Measurements from ENCODE around the gene CABP1.

DNA sequence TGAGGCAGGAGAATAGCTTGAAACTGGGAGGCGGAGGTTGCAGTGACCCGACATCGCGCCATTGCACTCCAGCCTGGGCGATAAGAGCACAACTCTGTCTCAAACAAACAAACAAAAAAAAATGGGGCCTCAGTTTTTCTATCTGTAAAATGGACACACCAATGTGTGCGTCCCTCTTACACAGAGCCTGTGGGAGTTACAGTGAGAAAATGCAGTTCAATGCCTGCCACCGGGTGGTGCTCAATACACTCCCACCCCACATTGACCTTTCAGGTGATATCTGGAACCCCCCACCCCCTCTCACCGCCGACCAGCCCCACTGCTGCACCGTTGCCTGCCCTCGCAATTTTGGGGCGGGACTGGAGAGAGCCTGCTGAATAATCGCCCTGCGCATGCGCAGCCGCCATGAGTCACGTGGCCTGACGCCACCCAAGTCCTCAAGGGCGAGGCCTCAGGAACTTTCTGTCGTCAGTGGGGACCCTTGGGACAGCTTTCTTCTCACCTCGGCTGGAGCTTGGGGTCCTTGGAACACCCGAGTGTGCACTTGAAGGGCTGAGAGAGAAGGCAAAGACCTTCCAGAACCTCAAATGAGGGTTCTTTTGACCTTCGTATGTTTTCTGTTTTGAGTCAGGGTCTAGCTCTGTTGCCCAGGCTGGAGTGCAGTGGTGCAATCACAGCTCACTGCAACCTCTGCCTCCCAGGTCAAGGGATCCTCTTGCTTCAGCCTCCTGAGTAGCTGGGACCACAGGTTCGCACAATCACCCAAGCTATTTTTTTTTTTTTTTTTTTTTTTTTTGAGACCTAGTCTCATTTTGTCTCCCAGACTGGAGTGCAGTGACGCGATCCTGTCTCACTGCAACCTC is 14.6 kb upstream of the CABP1 start:
- TF ChIP-seq, protein P1, sequence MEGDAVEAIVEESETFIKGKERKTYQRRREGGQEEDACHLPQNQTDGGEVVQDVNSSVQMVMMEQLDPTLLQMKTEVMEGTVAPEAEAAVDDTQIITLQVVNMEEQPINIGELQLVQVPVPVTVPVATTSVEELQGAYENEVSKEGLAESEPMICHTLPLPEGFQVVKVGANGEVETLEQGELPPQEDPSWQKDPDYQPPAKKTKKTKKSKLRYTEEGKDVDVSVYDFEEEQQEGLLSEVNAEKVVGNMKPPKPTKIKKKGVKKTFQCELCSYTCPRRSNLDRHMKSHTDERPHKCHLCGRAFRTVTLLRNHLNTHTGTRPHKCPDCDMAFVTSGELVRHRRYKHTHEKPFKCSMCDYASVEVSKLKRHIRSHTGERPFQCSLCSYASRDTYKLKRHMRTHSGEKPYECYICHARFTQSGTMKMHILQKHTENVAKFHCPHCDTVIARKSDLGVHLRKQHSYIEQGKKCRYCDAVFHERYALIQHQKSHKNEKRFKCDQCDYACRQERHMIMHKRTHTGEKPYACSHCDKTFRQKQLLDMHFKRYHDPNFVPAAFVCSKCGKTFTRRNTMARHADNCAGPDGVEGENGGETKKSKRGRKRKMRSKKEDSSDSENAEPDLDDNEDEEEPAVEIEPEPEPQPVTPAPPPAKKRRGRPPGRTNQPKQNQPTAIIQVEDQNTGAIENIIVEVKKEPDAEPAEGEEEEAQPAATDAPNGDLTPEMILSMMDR (conservative IDR thresholded peaks at IDR 0.05) = no peak
- no peak for TF ChIP-seq ZFX (IDR thresholded peaks at IDR 0.05)

Measured in C4-2B (cell line).